ENCODE data around the gene ABCF1. TPM values are rescaled to one million over a fixed set of nuclear protein-coding genes. Genes with fewer than 3 reads are reported as not detected.

The ABCF1 gene
- total RNA-seq, 4 donors from 2014 or later = 31.4 to 64.5 (median 36.9) TPM

DNA sequence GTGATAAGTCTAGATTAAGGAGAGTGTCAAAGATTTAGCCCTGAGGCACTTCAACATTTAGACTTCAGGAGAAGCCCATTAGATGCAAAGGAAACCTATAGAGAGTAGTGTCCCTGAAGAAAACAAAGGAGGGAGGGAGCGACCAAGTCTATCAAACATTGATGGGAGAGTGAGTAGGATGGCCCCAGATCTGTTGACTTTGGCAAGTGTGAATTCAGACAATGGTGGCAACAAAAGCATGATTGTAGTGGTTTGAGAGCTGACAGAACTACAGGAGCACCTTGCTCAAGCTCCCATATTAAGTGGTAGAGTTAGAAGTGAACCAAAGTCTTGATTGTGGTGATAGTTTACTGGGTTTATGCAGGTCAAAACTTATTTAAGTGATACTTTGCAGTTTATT, 979 bp upstream of the ABCF1 start:
- WGBS, 2 donors = 56 to 73% methylated on average over 1 of the region's 1 CpG
- DNase-seq (ENCODE audit: low spot score in 2 of 2) = no peak
- no peaks in the 10 kb centered on the region for H3K9me3 ChIP-seq
- H3K4me1 ChIP-seq = peaks cover 0 to 47% (median 29%) of the 10 kb centered on the region in 4 donors
- no peak for TF ChIP-seq EP300 (IDR thresholded peaks at IDR 0.05)
- TF ChIP-seq POLR2A (IDR thresholded peaks at IDR 0.05) = no peak
- TF ChIP-seq, protein P1, sequence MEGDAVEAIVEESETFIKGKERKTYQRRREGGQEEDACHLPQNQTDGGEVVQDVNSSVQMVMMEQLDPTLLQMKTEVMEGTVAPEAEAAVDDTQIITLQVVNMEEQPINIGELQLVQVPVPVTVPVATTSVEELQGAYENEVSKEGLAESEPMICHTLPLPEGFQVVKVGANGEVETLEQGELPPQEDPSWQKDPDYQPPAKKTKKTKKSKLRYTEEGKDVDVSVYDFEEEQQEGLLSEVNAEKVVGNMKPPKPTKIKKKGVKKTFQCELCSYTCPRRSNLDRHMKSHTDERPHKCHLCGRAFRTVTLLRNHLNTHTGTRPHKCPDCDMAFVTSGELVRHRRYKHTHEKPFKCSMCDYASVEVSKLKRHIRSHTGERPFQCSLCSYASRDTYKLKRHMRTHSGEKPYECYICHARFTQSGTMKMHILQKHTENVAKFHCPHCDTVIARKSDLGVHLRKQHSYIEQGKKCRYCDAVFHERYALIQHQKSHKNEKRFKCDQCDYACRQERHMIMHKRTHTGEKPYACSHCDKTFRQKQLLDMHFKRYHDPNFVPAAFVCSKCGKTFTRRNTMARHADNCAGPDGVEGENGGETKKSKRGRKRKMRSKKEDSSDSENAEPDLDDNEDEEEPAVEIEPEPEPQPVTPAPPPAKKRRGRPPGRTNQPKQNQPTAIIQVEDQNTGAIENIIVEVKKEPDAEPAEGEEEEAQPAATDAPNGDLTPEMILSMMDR (IDR thresholded peaks at IDR 0.05) = no peak
- H3K36me3 ChIP-seq = no peaks in the 10 kb centered on the region
- no peaks in the 10 kb centered on the region for H3K27me3 ChIP-seq
- H3K4me3 ChIP-seq = peak overlapping the region; percentile 54 to 88 (median 70)
- H3K27ac ChIP-seq = peak overlapping the region in 3 of 4 donors; percentile 80 to 93 (median 83)

DNA sequence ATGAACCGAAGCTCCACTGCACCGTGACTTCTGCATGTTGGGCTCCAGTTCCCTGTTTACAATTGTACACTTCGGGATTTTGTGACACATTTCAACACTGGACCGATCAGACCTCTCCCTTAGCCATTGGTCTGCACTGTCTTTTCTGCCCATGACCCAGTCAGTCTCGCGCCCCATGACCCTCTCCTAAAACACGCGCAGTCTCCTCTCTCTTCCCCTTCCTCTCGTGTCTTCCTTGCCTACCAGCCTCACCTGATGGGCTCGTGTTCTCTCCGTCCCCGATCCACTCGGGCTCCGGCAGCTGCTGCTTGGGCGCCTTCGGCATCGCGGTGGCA, 535 bp upstream of the ABCF1 start:
- Histone ChIP-seq H3K27ac (peak overlapping the region; percentile 80 to 93 (median 86)), H3K36me3 (no peaks in the 10 kb centered on the region), H3K4me1 (peaks cover 0 to 47% (median 29%) of the 10 kb centered on the region in 4 donors), H3K9me3 (no peaks in the 10 kb centered on the region), H3K27me3 (no peaks in the 10 kb centered on the region), H3K4me3 (peak overlapping the region; percentile 54 to 88 (median 70))
- WGBS, 2 donors = 1 to 2% methylated on average over 18 of the region's 18 CpGs
- TF ChIP-seq EP300 (IDR thresholded peaks at IDR 0.05) (no peak), POLR2A (IDR thresholded peaks at IDR 0.05) (no peak)
- TF ChIP-seq, protein P1 (IDR thresholded peaks at IDR 0.05) = no peak
- no peak for DNase-seq (ENCODE audit: low spot score in 2 of 2)

DNA sequence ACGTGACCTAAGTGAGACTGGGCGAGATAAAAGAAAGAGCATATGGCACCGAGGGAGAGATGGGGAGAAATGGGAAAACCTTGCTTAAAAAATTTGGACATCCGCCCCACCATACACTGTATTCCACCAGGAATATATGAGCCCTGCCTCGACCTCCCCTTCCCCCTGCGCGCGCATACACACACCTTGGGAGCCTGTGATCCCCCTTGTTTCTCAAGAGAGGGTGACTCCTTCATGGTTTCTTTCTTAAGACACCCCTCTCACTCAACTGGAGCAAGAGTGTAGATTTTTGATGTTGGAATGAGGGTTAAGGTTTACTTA, 480 bp downstream of the ABCF1 start:
- Histone ChIP-seq H3K4me3 (peak overlapping the region; percentile 54 to 88 (median 70)), H3K4me1 (peaks cover 0 to 47% (median 29%) of the 10 kb centered on the region in 4 donors), H3K9me3 (no peaks in the 10 kb centered on the region), H3K27me3 (no peaks in the 10 kb centered on the region), H3K36me3 (peaks cover 0 to 5% (median 0%) of the 10 kb centered on the region in 3 donors), H3K27ac (peak overlapping the region; percentile 80 to 93 (median 86))
- WGBS, 2 donors = 1% methylated on average over 8 of the region's 8 CpGs
- TF ChIP-seq EP300 (IDR thresholded peaks at IDR 0.05) (no peak), POLR2A (IDR thresholded peaks at IDR 0.05) (no peak)
- TF ChIP-seq, protein P1 (IDR thresholded peaks at IDR 0.05) = no peak
- no peak for DNase-seq (ENCODE audit: low spot score in 2 of 2)

DNA sequence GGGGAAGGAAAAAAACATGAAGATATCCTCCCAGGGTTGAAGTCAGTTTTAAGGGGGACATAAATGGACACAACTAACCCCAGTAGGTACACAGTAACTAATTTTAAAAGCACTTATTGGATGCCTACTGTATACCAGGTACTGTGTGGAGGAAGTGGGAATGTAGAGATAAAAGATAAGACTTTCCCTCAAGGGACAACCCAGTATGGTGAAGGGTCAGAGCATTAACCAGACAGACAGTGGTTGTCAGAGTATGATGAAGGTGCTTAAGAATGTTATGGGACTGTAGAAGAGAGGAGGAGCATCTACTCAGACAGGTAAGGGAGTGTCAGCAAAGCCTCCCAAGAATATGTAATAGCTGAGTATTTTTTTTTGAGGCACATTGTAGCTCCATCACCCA, 906 bp downstream of the ABCF1 start:
- Histone ChIP-seq H3K4me1 (peaks cover 0 to 47% (median 29%) of the 10 kb centered on the region in 4 donors), H3K4me3 (peak overlapping the region; percentile 54 to 88 (median 70)), H3K9me3 (no peaks in the 10 kb centered on the region), H3K27ac (peak overlapping the region in 3 of 4 donors; percentile 83 to 93 (median 90)), H3K36me3 (peaks cover 0 to 10% (median 0%) of the 10 kb centered on the region in 3 donors), H3K27me3 (no peaks in the 10 kb centered on the region)
- TF ChIP-seq, protein P1 (IDR thresholded peaks at IDR 0.05) = no peak
- no peak for TF ChIP-seq EP300 (IDR thresholded peaks at IDR 0.05)
- no peak for TF ChIP-seq POLR2A (IDR thresholded peaks at IDR 0.05)
- DNase-seq (ENCODE audit: low spot score in 2 of 2) = no peak

DNA sequence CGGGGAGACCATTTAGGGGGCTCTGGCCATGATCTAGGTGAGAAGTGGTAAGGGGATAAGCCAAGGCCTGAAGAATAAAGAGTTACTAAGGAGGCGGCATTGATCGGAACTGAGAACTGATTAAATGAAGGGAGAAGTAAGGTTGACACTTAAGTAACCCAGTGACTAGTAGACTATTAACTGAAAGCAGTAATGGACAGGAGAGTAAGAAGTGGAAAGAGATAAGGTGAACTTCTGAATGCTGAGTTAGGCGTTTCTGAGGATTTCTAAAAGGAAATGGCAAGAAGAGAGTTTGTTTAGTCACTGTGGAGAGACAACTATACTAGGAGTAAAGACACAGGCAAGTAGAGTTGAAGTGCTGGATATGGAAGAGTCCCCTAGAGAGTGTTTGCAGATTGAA, 1.9 kb downstream of the ABCF1 start:
- TF ChIP-seq EP300 (IDR thresholded peaks at IDR 0.05) (no peak), POLR2A (IDR thresholded peaks at IDR 0.05) (no peak)
- TF ChIP-seq, protein P1 (IDR thresholded peaks at IDR 0.05) = no peak
- Histone ChIP-seq H3K9me3 (no peaks in the 10 kb centered on the region), H3K27ac (no peak overlapping the region), H3K27me3 (no peaks in the 10 kb centered on the region), H3K36me3 (peaks cover 0 to 19% (median 7%) of the 10 kb centered on the region in 3 donors), H3K4me1 (peaks cover 0 to 47% (median 29%) of the 10 kb centered on the region in 4 donors), H3K4me3 (no peak overlapping the region)
- no peak for DNase-seq (ENCODE audit: low spot score in 2 of 2)
- 59 to 61% methylated on average over 4 of the region's 4 CpGs for WGBS, 2 donors

Measured in tibial nerve (tissue), 4 donors.